IPS-NIHi11 (cell line): ENCODE data around the gene CSRNP2.
"Not testable (repeated sequence)": the region's sequence is repeated elsewhere in the genome, so short reads cannot be mapped to it uniquely, and the experiment has no call there.

Experiments
- DNase-seq: peaks from one replicate; pipeline ENCODE4 v3.0.0; 2012; ENCODE audit warnings: mixed read lengths, low spot score

Gene CSRNP2

GRCh38 chr12:51078346-51078745 is 5.0 kb downstream of the CSRNP2 start:
- DNase-seq = not testable (repeated sequence)

DNA sequence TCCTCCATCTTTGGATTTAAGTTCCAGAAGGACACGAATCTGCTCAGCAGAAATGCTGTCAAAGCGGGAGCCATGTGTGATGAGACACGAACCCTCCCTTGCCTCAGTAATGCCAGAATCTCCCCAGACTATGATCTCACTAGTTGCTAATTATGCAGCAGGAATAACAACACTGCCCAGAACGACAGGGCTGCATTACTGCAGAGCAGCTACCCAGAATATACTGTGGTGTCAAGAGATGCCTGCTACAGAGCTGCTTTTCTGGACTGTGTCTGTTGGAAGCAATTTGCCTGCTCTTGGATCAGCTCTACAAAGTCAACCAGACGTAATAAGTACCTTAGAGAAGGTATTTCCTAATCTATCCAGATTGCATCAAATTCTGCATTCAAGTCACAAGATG is 5.5 kb downstream of the CSRNP2 start:
- no peak for DNase-seq

DNA sequence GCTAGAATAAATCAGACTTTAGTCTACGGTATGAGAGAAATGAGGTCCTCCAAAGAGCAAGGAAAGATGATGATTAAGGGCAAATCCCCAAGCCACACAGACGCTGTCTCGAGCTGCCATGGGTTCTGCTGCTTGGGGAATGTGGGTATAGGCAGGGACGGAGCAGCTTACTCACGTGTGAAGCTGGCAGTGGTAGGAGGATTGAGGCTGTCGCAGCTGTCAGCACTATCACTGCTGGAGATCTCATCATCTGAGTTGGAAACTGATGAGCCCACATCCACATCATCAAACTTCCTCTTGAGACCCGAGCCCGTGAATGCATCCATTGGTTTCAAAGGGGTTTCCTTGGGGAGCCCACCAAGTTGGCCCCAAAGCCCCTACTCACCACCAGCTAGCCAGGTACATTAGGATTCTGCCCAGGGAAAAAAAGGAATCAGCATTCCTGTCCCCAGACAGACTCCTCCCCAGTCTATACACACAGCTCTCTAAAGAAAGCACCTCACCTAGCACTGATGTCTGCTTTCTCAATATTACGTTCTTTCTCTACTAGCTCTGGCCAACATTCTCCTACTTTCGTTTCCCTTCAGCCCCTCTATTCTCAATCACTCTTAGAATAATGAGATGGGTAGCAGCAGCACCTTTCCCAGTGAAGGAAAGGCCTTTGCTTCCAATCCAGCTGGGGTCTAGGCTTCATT is 7.0 kb downstream of the CSRNP2 start:
- no peak for DNase-seq

GRCh38 chr12:51075390-51075789 is 8.0 kb downstream of the CSRNP2 start:
- no peak for DNase-seq

- no peak for DNase-seq
Measured at GRCh38 chr12:51071663-51072062, 11.7 kb downstream of the CSRNP2 start.

DNA sequence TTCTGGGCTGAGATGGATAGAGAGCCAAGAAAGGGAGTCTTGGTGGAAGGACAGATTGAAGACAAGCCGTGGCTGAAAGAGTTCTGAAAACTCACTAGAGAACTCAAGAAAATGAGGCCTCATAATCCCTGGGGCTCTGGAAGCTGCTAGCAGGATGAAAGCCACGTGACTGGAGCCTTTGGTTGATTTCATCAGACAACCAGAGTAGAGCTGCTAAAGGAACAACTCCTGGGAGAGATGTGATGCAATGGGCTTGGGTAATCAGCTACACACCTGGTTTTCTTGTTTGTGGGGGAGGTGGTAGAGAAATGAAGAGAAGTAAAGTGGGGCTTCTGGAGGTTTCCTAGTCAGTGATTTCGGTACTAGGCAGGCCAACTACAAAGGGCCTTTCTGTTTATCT is 13.4 kb downstream of the CSRNP2 start:
- no peak for DNase-seq

DNA sequence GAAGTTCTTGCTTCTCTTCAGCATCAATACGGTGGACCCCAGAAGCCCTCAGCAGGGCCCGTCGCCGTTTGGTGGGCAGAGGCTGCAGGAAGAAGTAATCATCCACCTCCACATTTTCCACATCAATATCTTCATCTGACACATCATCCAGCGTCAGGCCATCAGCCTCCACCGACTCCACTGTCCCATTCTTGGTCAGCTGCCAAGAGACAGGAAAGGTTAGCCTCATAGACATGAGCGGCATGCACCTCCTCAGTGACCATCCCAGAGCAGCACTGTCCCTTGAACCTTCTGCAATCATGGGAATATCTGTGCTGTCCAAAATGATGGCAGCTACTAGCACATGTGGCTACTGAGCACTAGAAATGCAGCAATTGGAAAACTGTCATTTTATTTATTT is 15.6 kb downstream of the CSRNP2 start:
- no peak for DNase-seq

- no peak for DNase-seq
Measured at GRCh38 chr12:51067229-51067628, 16.2 kb downstream of the CSRNP2 start.

- no peak for DNase-seq
Measured at GRCh38 chr12:51065530-51065929, 17.9 kb downstream of the CSRNP2 start.

DNA sequence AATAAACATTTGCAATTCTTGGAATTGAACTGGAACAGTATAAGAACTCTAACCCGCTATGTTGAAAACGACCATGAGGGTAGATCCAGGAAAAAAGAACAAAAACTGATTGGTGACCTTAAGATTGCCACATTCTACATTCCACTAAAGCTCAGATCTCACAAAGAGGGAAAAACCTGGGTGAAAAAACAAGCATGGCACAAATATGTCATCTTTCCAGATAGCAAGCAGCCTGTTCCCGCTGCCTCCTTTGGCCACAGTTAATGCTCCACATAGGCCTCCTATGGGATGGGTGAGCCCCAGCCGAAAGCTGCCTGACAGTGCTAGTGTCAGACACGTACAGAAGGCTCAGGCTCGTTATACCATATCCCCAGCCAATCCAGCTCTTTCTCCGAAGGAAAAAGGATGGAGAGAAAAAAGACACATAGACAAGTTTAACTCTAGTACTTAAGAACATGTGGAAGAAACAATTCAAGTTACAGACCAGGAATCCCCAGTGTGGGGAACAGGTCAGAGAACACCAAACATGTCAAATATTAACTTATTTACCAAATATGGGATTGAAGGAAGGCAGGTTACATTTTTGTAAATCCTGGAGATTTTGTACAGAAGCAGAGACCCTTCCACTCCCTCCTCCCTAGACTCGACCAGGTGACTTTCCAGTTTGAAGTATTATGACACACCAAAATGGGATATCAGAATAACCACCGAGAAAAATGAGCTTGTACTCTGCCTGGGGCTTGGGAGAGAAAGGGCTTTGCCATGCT is 20.6 kb downstream of the CSRNP2 start:
- no peak for DNase-seq

- no peak for DNase-seq
Measured at GRCh38 chr12:51059086-51059485, 24.3 kb downstream of the CSRNP2 start.

DNA sequence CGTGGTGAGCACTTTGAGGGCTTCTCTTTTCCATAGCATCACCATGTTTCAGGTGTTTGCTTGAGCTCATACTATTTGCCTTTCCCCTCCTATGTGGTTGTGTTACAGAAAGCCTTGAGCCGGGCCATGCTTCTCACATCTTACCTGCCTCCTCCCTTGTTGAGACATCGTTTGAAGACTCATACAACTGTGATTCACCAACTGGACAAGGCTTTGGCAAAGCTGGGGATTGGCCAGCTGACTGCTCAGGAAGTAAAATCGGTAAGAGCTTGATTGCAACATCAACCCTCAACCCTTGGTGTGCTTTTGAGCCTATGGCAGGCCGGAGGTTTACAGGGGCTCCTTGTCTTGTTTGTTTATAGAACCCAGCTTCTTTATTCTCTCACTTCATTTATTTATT is 27.2 kb downstream of the CSRNP2 start:
- DNase-seq = no peak

DNA sequence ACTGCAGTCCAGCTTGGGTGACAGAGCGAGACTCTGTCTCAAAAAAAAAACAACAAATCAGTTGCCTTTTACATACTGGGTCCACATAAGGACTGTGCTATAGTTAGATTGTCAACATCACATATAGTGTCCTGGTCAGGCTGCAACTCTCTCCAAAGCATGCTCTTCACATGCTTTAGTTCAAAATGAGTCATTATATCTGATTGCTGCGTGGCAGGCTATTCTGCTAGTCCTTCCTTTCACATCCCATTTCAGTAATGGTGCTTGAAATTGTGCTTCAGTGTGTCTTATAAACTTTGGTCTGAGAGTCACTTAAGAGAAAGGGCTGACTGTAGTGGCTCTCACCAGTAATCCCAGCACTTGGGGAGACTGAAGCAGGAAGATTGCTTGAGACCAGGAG is 28.3 kb downstream of the CSRNP2 start:
- no peak for DNase-seq

- DNase-seq = no peak
Measured at GRCh38 chr12:51051787-51052186, 31.6 kb downstream of the CSRNP2 start.

DNA sequence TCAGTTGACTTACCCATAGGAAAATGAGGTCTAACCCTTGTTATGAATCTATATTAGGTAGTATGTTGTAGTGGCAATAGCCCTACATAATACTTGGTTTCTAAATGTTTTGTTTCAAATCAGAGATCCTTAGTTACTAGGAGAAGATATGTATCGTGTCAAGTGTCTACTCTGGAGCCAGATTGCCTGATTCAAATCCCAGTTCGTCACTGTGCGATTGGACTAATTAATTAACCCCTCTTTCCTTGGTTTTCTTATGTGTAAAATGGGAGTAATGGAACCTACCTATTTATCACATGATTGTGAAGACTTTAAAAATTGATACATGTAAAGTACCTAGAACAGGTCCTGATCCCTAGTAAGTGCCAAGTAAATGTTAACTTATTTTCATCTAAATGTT is 33.9 kb downstream of the CSRNP2 start:
- no peak for DNase-seq

DNA sequence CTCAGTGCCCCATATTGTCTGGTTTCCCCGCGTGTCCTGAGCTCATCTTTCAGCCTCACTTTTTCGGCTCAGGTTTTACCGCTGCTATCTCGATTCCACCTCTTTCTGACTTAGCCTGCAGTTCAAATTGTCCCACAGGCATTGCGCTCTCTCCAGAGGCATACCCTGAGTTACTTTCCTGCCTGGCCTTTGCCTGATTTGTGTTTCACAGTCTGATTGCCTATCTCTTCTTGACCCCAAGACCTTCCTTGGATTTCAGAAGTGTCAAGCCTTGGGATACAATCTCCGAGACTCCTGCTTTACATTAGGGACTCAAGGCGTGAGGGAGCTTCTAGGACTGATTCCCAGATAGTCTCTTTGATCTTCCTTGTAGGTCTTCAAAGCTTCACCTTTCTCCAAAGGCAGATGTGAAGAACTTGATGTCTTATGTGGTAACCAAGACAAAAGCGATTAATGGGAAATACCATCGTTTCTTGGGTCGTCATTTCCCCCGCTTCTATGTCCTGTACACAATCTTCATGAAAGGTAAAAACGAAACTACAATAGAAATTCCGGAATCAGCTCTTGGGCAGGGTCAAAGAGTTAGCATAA is 34.6 kb downstream of the CSRNP2 start:
- DNase-seq = no peak

DNA sequence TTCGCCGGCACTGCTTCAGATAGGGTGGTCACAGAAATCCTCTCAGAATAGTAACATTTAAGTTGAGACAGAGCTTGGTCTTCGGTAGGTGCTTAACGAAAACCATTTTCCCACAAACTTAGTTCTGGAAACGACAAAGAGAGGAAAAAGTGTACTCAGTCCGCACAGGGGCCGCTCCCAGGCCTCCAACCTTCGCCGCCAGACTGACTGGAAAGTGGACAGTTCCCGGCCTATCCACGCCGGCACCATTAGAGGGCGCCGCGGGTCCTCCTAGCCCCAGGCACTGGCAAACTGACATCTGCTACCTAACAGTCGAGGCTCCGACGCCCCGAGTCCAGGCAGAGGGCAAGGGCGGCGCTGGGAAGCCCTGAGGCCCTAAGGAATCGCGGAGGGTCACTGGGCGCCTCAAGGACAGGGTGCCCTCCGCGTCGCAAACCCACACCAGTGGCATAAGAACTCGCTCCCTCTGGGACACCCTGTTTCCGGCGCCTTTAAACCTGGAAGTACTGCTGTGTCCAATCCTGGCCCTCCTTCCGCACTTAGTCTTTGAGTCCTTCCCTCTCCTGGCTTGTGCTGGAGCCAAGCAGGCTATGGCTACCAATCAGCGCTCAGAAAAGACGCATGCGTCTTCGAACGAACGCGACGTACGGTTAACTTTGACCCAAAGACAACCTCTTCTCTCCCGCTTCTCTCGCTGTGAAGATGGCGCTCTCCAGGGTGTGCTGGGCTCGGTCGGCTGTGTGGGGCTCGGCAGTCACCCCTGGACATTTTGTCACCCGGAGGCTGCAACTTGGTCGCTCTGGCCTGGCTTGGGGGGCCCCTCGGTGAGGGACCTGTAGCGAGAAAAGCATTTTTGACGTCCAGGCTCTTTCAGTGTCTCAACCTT is 35.5 kb downstream of the CSRNP2 start, which contains the start of gene LETMD1:
Gene LETMD1, plus strand, starts transcription at position 673 of the 886 bp plus-strand sequence. Its CDS starts 30 bp downstream, at position 703.
- peak; percentile 96 for DNase-seq

GRCh38 chr12:51036279-51036678 is 47.1 kb downstream of the CSRNP2 start:
- DNase-seq = no peak

GRCh38 chr12:51033457-51034089 is 49.8 kb downstream of the CSRNP2 start:
- no peak for DNase-seq

GRCh38 chr12:51033048-51033447 is 50.3 kb downstream of the CSRNP2 start:
- no peak for DNase-seq

GRCh38 chr12:51028813-51029150 is 54.6 kb downstream of the CSRNP2 start:
- no peak for DNase-seq
